ENCODE measurements around the gene COLQ. TPM values are rescaled to one million over a fixed set of nuclear protein-coding genes. Genes with fewer than 3 reads are reported as not detected.

COLQ gene
- total RNA-seq, 1 experiment from 2014 or later: 1.5 TPM

- intact Hi-C loops (cut with micrococcal nuclease): loop anchor here (5.0 kb wide), 1 partner anchor 291 kb away; no protein-coding TSS in a partner anchor
- Histone ChIP-seq H3K9me2 (replicated peaks; ENCODE audit: low read length) (no peaks in the 10 kb centered on the region), H3K79me2 (ENCODE audit: low read length) (no peaks in the 10 kb centered on the region), H3F3A (ENCODE audit: low read length, unreplicated experiment) (no peaks in the 10 kb centered on the region), H3K4me1 (ENCODE audit: insufficient read depth, low read length) (0 out of 2 replicates have a peak, but pooled peaks cover 3% of the 10 kb centered on the region), H3K9ac (ENCODE audit: low read length) (no peak overlapping the region), H3K4me3 (ENCODE audit: low read length) (no peak overlapping the region), H2AFZ (ENCODE audit: low read length) (no peak overlapping the region), H4K20me1 (ENCODE audit: low read length) (no peaks in the 10 kb centered on the region), H3K27me3 (ENCODE audit: low read length) (no peaks in the 10 kb centered on the region), H3K4me2 (ENCODE audit: low read length) (no peak overlapping the region), H3K9me3 (ENCODE audit: low read length) (no peaks in the 10 kb centered on the region), H3K27ac (ENCODE audit: low read length) (no peak overlapping the region), H3K36me3 (ENCODE audit: low read depth, low read length) (peaks cover 13% of the 10 kb centered on the region)
- DNase-seq: no peak
- TF ChIP-seq EZH2phosphoT487 (IDR thresholded peaks at IDR 0.05; ENCODE audit: borderline replicate concordance, low read length): no peak
- no peak for TF ChIP-seq CTCF (conservative IDR thresholded peaks at IDR 0.05; ENCODE audit: low read depth, low read length)
- no peak for TF ChIP-seq EZH2 (IDR thresholded peaks at IDR 0.05; ENCODE audit: low read length, unreplicated experiment)
- CTCF ChIA-PET: interaction anchor here (0.6 kb wide), 2 partner anchors 11 to 290 kb away, joined by 5 read pairs; no protein-coding TSS in a partner anchor
- BruUV-seq (replicated peaks): no TSS peak
- no peak for ATAC-seq
- POLR2A ChIA-PET (ENCODE audit: unreplicated experiment): no interaction called here
Measured at GRCh38 chr3:15558581-15558980, 37.1 kb upstream of the COLQ start.

DNA sequence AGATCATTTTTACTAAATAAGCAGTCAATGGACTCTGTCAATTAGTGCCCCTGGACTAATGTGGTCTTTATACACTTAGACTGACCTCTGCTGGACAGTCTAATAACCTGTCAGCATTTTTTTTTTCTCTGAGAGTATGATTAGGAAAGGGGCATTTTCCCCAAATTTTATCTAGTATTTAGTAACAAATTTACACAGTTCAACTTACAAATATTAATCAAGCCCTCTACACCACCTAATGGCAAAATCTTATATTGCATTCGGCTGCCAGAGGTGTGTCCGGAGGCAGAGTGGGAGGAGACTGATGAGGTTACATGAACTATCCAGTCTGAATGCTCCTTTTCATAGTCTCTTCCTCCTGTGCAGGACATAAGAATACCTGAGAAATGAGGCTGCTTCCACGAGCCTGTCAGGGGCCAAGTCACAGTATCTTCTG lies 36.0 kb upstream of the COLQ start:
- intact Hi-C loops (cut with micrococcal nuclease): loop anchor here (1.0 to 5.0 kb wide), 4 partner anchors 129 to 449 kb away; no protein-coding TSS in a partner anchor
- H3K9ac ChIP-seq (ENCODE audit: low read length): no peak overlapping the region
- H3K27me3 ChIP-seq (ENCODE audit: low read length): no peaks in the 10 kb centered on the region
- H3K36me3 ChIP-seq (ENCODE audit: low read depth, low read length): peaks cover 6% of the 10 kb centered on the region
- ATAC-seq (peak; percentile 100), DNase-seq (peak; percentile 94)
- no peaks in the 10 kb centered on the region for H3F3A ChIP-seq (ENCODE audit: low read length, unreplicated experiment)
- POLR2A ChIA-PET (ENCODE audit: unreplicated experiment): no interaction called here
- H3K9me2 ChIP-seq (replicated peaks; ENCODE audit: low read length): no peaks in the 10 kb centered on the region
- CTCF ChIA-PET: no interaction called here
- H3K9me3 ChIP-seq (ENCODE audit: low read length): no peaks in the 10 kb centered on the region
- no peak overlapping the region for H3K27ac ChIP-seq (ENCODE audit: low read length)
- peak overlapping the region; percentile 35; the same call in 1 of the 2 replicates for H2AFZ ChIP-seq (ENCODE audit: low read length)
- H3K79me2 ChIP-seq (ENCODE audit: low read length): no peaks in the 10 kb centered on the region
- no TSS peak for BruUV-seq (replicated peaks)
- H3K4me3 ChIP-seq (ENCODE audit: low read length): no peak overlapping the region
- H3K4me1 ChIP-seq (ENCODE audit: insufficient read depth, low read length): 0 out of 2 replicates have a peak, but pooled peaks cover 3% of the 10 kb centered on the region
- H3K4me2 ChIP-seq (ENCODE audit: low read length): peak overlapping the region; percentile 32
- H4K20me1 ChIP-seq (ENCODE audit: low read length): no peaks in the 10 kb centered on the region
- TF ChIP-seq EZH2 (IDR thresholded peaks at IDR 0.05; ENCODE audit: low read length, unreplicated experiment) (no peak), EZH2phosphoT487 (IDR thresholded peaks at IDR 0.05; ENCODE audit: borderline replicate concordance, low read length) (no peak), CTCF (conservative IDR thresholded peaks at IDR 0.05; ENCODE audit: low read depth, low read length) (peak; percentile 80)

GRCh38 chr3:15556512-15556911 lies 35.0 kb upstream of the COLQ start:
- Histone ChIP-seq H3K27me3 (ENCODE audit: low read length) (no peaks in the 10 kb centered on the region), H3K36me3 (ENCODE audit: low read depth, low read length) (0 out of 2 replicates have a peak, but pooled peaks cover 2% of the 10 kb centered on the region), H2AFZ (ENCODE audit: low read length) (no peak overlapping the region), H3K79me2 (ENCODE audit: low read length) (no peaks in the 10 kb centered on the region), H3K4me2 (ENCODE audit: low read length) (no peak overlapping the region), H3K9ac (ENCODE audit: low read length) (no peak overlapping the region), H3K9me3 (ENCODE audit: low read length) (no peaks in the 10 kb centered on the region), H4K20me1 (ENCODE audit: low read length) (no peaks in the 10 kb centered on the region), H3K9me2 (replicated peaks; ENCODE audit: low read length) (no peaks in the 10 kb centered on the region), H3K4me3 (ENCODE audit: low read length) (no peak overlapping the region), H3F3A (ENCODE audit: low read length, unreplicated experiment) (no peaks in the 10 kb centered on the region), H3K27ac (ENCODE audit: low read length) (no peak overlapping the region), H3K4me1 (ENCODE audit: insufficient read depth, low read length) (0 out of 2 replicates have a peak, but pooled peaks cover 3% of the 10 kb centered on the region)
- ChIA-PET CTCF (no interaction called here), POLR2A (ENCODE audit: unreplicated experiment) (no interaction called here)
- BruUV-seq (replicated peaks): no TSS peak
- TF ChIP-seq EZH2phosphoT487 (IDR thresholded peaks at IDR 0.05; ENCODE audit: borderline replicate concordance, low read length) (no peak), CTCF (conservative IDR thresholded peaks at IDR 0.05; ENCODE audit: low read depth, low read length) (no peak), EZH2 (IDR thresholded peaks at IDR 0.05; ENCODE audit: low read length, unreplicated experiment) (no peak)
- DNase-seq: no peak
- intact Hi-C loops (cut with micrococcal nuclease): loop anchor here (5.0 kb wide), 1 partner anchor 289 kb away; no protein-coding TSS in a partner anchor
- ATAC-seq: no peak
